HepG2 (cell line): Measurements from ENCODE around the gene ADARB2. TPM values are rescaled to one million over a fixed set of nuclear protein-coding genes. Genes with fewer than 3 reads are reported as not detected.

Experiments
- ATAC-seq: fragments of 200-7000 bp; cut with Tn5 transposase; 3 replicates; pipeline ENCODE4 v1.9.1; 2020; ENCODE audit warnings: mild to moderate bottlenecking, moderate library complexity
- BruUV-seq: library from RNA; stranded (reverse); fragments of 400-500 nt; replicated peaks from 2 replicates; lab custom pipeline; 2021; lab: Mats Ljungman, UMichigan
- CTCF ChIA-PET: fragments of 300-600 bp; formaldehyde crosslinking; extraction: SDS; loops from one replicate; lab custom pipeline; 2021; ENCODE audit warnings: low total read pairs, inconsistent platforms, low intra/inter-chr PET ratio; lab: Yijun Ruan, JAX
- POLR2A ChIA-PET: fragments of 350-600 bp; sonication (Branson Sonifier 250); formaldehyde crosslinking; loops from one replicate; lab custom pipeline; 2020; ENCODE audit warnings: antibody characterized with exemption, inconsistent platforms; lab: Yijun Ruan, JAX
- DNase-seq: peaks from one replicate; pipeline ENCODE4 v3.0.0-alpha.2; 2015; ENCODE audit warnings: low spot score
- FAIRE-seq: peaks from 3 replicates; lab custom pipeline; 2011; peaks lifted over from hg19 to GRCh38; lab: Jason Lieb, UNC
- H2AFZ ChIP-seq: one replicate; pipeline ENCODE4 v1.6.1; 2011; ENCODE audit warnings: low read length, inconsistent platforms
- H3K27ac ChIP-seq: fragments of 300-600 bp; 3 replicates; pipeline ENCODE4 v1.8.0; 2011; ENCODE audit warnings: mixed run types, mild to moderate bottlenecking, mixed read lengths, low read length, inconsistent platforms; ENCODE audit not compliant: insufficient read depth; ENCODE audit errors: extremely low read length
- H3K27me3 ChIP-seq, 2 experiments: fragments of 200-600 bp in 1 of 2; 2 replicates in 1 of 2; 3 replicates in 1 of 2; pipeline versions ENCODE4 v1.6.0 to v1.8.0; 2011; ENCODE audit warnings: low read length in 2 of 2, mild to moderate bottlenecking in 2 of 2, moderate library complexity in 2 of 2, inconsistent platforms in 1 of 2; ENCODE audit not compliant: insufficient read depth in 2 of 2, control insufficient read depth in 1 of 2
- H3K36me3 ChIP-seq, 2 experiments: fragments of 200-600 bp in 1 of 2; replicated peaks in 1 of 2; 2 replicates in 1 of 2; 3 replicates in 1 of 2; pipeline versions ENCODE4 v1.5.1 to v1.8.0; 2011; ENCODE audit warnings: low read length in 2 of 2, inconsistent platforms in 1 of 2; ENCODE audit not compliant: insufficient read depth in 2 of 2, control insufficient read depth in 1 of 2
- H3K4me1 ChIP-seq: 2 replicates; pipeline ENCODE4 v1.5.1; 2012; ENCODE audit warnings: low read length, inconsistent platforms; ENCODE audit not compliant: insufficient read depth
- H3K4me2 ChIP-seq: 2 replicates; pipeline ENCODE4 v1.6.0; 2011; ENCODE audit warnings: low read depth, low read length, inconsistent platforms
- H3K4me3 ChIP-seq, 3 experiments: fragments of 200-600 bp in 1 of 3; sonication (generic), shearing (Covaris generic) in 1 of 3; replicated peaks in 1 of 3; 2 replicates each; pipeline ENCODE4 v1.5.1; 2011 to 2016; ENCODE audit warnings: low read length in 3 of 3, inconsistent platforms in 2 of 3, low read depth in 2 of 3, mild to moderate bottlenecking in 2 of 3, control low read depth in 1 of 3, mixed read lengths in 1 of 3; ENCODE audit not compliant: insufficient read depth in 1 of 3
- H3K79me2 ChIP-seq: one replicate; pipeline ENCODE4 v1.6.1; 2011; ENCODE audit warnings: low read length, inconsistent platforms; ENCODE audit not compliant: insufficient read depth
- H3K9ac ChIP-seq: 2 replicates; pipeline ENCODE4 v1.6.0; 2011; ENCODE audit warnings: mild to moderate bottlenecking, low read depth, low read length, inconsistent platforms; ENCODE audit not compliant: insufficient read depth
- H3K9me3 ChIP-seq: 2 replicates; pipeline ENCODE4 v1.5.1; 2012; ENCODE audit warnings: mild to moderate bottlenecking, low read length
- H4K20me1 ChIP-seq: 2 replicates; pipeline ENCODE4 v1.6.0; 2011; ENCODE audit warnings: inconsistent platforms, mild to moderate bottlenecking, low read length, moderate library complexity; ENCODE audit not compliant: insufficient read depth
- ETV5 ChIP-seq: IDR thresholded peaks from 2 replicates; pipeline ENCODE4 v1.6.1; 2018; ENCODE audit warnings: missing biosample characterization, missing genetic modification reagents, inconsistent platforms, borderline replicate concordance
- MZF1 ChIP-seq: sonication (generic); formaldehyde crosslinking; IDR thresholded peaks from 2 replicates; pipeline ENCODE4 v1.8.1; 2023; ENCODE audit warnings: mild to moderate bottlenecking, missing genetic modification reagents, borderline replicate concordance
- PCBP2 ChIP-seq: fragments of 200-400 bp; formaldehyde crosslinking; optimal IDR thresholded peaks from 2 replicates; pipeline ENCODE3; 2018; ENCODE audit warnings: low read length, low read depth; ENCODE audit not compliant: poor library complexity, severe bottlenecking
- SAP130 ChIP-seq: IDR thresholded peaks from 2 replicates; pipeline ENCODE4 v1.6.1; 2016; ENCODE audit warnings: low read depth
- SMAD3 ChIP-seq: sonication (generic); formaldehyde crosslinking; IDR thresholded peaks from 2 replicates; pipeline ENCODE4 v1.4.0; 2020; ENCODE audit warnings: missing genetic modification reagents
- ZNF530 ChIP-seq: sonication (generic); formaldehyde crosslinking; IDR thresholded peaks from 2 replicates; pipeline ENCODE4 v1.5.0; 2020; ENCODE audit warnings: low read depth, mild to moderate bottlenecking, missing genetic modification reagents
- ZNF558 ChIP-seq: sonication (generic); formaldehyde crosslinking; IDR thresholded peaks from 2 replicates; pipeline ENCODE4 v1.9.0; 2022; ENCODE audit warnings: mild to moderate bottlenecking, missing genetic modification reagents, borderline replicate concordance
- ZNF777 ChIP-seq: sonication (generic); formaldehyde crosslinking; IDR thresholded peaks from 2 replicates; pipeline ENCODE4 v1.4.0; 2020; ENCODE audit warnings: missing genetic modification reagents
- ZSCAN30 ChIP-seq: sonication (generic); formaldehyde crosslinking; IDR thresholded peaks from 2 replicates; pipeline ENCODE4 v1.5.0; 2020; ENCODE audit warnings: mild to moderate bottlenecking, missing genetic modification reagents
- WGBS: methylation state at CpG from one replicate; pipeline ENCODE4 v1.1.6; 2017; ENCODE audit warnings: low lambda C conversion rate; 5-methylcytosine and 5-hydroxymethylcytosine counted together
- in situ Hi-C: cut with HindIII; loops from 2 replicates; pipeline ENCODE4 v1.10.0; 2017; ENCODE audit warnings: low pct_unique_long_range_greater_than_20kb; ENCODE audit not compliant: extremely low pct_ligation_motif_present
- intact Hi-C: fragments of 100-400 bp; cut with micrococcal nuclease; formaldehyde crosslinking; loops from one replicate; pipeline ENCODE4 v1.10.0; 2022; ENCODE audit not compliant: unreplicated experiment
- polyA plus RNA-seq, 8 experiments: library from polyadenylated mRNA; depleted of rRNA in 3 of 8; stranded (reverse) in 7 of 8; unstranded in 1 of 8; fragments of >200 nt; fragmentation: Illumina TruSeq in 4 of 8; extraction: Trizol in 4 of 8; gene quantifications; 2 replicates each; pipeline versions ENCODE4 v1.2.1 to v1.2.3, GENCODE V29; 2011 to 2016; ENCODE audit warnings: low read depth in 4 of 8, missing spikeins in 1 of 8, mixed read lengths in 1 of 8; ENCODE audit not compliant: insufficient read depth in 1 of 8
- total RNA-seq, 5 experiments: library from RNA; depleted of rRNA; stranded (reverse); fragments of >200 nt; fragmentation: Illumina TruSeq; extraction: Trizol; gene quantifications; 2 replicates each; pipeline ENCODE4 v1.2.3, GENCODE V29; 2016; ENCODE audit warnings: low read depth in 1 of 5
- TF ChIP-seq, protein P1 (sequence below): sonication (generic); formaldehyde crosslinking; IDR thresholded peaks from 2 replicates; pipeline ENCODE4 v1.4.0; 2020; ENCODE audit warnings: mild to moderate bottlenecking, missing genetic modification reagents
- TF ChIP-seq, protein P2 (sequence below): sonication (generic); formaldehyde crosslinking; IDR thresholded peaks from 2 replicates; pipeline ENCODE4 v1.4.0; 2020; ENCODE audit warnings: missing genetic modification reagents, borderline replicate concordance
- TF ChIP-seq, protein P3 (sequence below): IDR thresholded peaks from 2 replicates; pipeline ENCODE4 v1.6.1; 2016; ENCODE audit warnings: control low read depth
- TF ChIP-seq, protein P4 (sequence below): sonication (generic); formaldehyde crosslinking; IDR thresholded peaks from 2 replicates; pipeline ENCODE4 v1.5.0; 2020; ENCODE audit warnings: missing genetic modification reagents

Gene ADARB2
- total and polyA plus RNA-seq, 2 of the 13 experiments (the other 11 are each of a cell fraction or from before 2014, with no cell fraction given): not detected

DNA sequence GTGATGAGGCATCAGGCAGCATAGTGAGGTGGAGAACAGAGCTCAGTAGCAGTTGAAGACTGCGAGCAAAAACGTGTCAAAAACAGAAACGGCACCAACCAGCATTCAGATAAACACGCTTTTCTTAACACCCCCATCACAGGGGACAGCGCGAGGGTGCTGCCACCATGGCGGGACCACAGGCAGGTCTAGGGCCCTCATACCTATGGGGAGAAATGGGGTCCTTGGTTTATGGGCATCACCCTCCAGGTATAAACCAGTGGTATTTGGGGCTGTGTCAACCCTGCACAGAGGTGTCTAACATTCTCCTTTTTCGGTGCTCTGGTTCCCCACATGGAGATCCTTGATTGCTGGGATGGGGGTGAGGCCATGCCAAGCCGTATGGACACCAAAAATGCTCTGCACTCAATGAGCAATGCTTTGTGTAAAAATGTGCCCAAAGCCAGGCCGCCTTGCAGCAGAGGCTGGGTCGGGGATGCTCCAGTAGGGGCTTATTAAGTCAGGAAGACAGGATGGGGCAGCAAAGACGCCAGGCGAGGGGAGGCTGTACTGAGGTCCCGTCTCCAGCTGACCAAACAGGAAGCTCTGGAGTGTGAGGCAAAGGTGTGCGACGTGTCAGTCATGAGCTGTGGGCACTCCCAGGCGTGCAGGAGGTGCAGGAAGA lies 489.6 kb downstream of the ADARB2 start:
- H3K36me3 ChIP-seq: no peaks in the 10 kb centered on the region
- no peak overlapping the region for H3K4me3 ChIP-seq
- in situ Hi-C loops: no loop called here
- no peak overlapping the region for H3K27ac ChIP-seq
- WGBS: 4% methylated on average over 17 of the region's 17 CpGs
- H3K4me1 ChIP-seq: no peaks in the 10 kb centered on the region
- no peak overlapping the region for H2AFZ ChIP-seq
- no peak overlapping the region for H3K4me2 ChIP-seq
- ChIA-PET CTCF (no interaction called here), POLR2A (no interaction called here)
- DNase-seq (no peak), ATAC-seq (no peak), FAIRE-seq (no peak)
- no TSS peak for BruUV-seq
- peaks cover 2% of the 10 kb centered on the region; the same call in 1 of the 2 replicates for H4K20me1 ChIP-seq
- H3K9ac ChIP-seq: no peak overlapping the region
- H3K27me3 ChIP-seq: peaks cover 4 to 42% of the 10 kb centered on the region in 2 experiments
- no peaks in the 10 kb centered on the region for H3K9me3 ChIP-seq
- H3K79me2 ChIP-seq: no peaks in the 10 kb centered on the region
- intact Hi-C loops: no loop called here
- TF ChIP-seq, protein P1, sequence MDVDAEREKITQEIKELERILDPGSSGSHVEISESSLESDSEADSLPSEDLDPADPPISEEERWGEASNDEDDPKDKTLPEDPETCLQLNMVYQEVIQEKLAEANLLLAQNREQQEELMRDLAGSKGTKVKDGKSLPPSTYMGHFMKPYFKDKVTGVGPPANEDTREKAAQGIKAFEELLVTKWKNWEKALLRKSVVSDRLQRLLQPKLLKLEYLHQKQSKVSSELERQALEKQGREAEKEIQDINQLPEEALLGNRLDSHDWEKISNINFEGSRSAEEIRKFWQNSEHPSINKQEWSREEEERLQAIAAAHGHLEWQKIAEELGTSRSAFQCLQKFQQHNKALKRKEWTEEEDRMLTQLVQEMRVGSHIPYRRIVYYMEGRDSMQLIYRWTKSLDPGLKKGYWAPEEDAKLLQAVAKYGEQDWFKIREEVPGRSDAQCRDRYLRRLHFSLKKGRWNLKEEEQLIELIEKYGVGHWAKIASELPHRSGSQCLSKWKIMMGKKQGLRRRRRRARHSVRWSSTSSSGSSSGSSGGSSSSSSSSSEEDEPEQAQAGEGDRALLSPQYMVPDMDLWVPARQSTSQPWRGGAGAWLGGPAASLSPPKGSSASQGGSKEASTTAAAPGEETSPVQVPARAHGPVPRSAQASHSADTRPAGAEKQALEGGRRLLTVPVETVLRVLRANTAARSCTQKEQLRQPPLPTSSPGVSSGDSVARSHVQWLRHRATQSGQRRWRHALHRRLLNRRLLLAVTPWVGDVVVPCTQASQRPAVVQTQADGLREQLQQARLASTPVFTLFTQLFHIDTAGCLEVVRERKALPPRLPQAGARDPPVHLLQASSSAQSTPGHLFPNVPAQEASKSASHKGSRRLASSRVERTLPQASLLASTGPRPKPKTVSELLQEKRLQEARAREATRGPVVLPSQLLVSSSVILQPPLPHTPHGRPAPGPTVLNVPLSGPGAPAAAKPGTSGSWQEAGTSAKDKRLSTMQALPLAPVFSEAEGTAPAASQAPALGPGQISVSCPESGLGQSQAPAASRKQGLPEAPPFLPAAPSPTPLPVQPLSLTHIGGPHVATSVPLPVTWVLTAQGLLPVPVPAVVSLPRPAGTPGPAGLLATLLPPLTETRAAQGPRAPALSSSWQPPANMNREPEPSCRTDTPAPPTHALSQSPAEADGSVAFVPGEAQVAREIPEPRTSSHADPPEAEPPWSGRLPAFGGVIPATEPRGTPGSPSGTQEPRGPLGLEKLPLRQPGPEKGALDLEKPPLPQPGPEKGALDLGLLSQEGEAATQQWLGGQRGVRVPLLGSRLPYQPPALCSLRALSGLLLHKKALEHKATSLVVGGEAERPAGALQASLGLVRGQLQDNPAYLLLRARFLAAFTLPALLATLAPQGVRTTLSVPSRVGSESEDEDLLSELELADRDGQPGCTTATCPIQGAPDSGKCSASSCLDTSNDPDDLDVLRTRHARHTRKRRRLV (CRISPR knock-in tag): no peak
- TF ChIP-seq MZF1 (CRISPR knock-in tag) (no peak), PCBP2 (no peak), ZNF777 (no peak), SAP130 (CRISPR knock-in tag) (no peak), ETV5 (CRISPR knock-in tag) (no peak), ZNF530 (no peak), ZSCAN30 (CRISPR knock-in tag) (no peak), SMAD3 (CRISPR knock-in tag) (no peak), ZNF558 (CRISPR knock-in tag) (no peak)
- TF ChIP-seq, protein P2, sequence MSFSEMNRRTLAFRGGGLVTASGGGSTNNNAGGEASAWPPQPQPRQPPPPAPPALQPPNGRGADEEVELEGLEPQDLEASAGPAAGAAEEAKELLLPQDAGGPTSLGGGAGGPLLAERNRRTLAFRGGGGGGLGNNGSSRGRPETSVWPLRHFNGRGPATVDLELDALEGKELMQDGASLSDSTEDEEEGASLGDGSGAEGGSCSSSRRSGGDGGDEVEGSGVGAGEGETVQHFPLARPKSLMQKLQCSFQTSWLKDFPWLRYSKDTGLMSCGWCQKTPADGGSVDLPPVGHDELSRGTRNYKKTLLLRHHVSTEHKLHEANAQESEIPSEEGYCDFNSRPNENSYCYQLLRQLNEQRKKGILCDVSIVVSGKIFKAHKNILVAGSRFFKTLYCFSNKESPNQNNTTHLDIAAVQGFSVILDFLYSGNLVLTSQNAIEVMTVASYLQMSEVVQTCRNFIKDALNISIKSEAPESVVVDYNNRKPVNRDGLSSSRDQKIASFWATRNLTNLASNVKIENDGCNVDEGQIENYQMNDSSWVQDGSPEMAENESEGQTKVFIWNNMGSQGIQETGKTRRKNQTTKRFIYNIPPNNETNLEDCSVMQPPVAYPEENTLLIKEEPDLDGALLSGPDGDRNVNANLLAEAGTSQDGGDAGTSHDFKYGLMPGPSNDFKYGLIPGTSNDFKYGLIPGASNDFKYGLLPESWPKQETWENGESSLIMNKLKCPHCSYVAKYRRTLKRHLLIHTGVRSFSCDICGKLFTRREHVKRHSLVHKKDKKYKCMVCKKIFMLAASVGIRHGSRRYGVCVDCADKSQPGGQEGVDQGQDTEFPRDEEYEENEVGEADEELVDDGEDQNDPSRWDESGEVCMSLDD (CRISPR knock-in tag): no peak
- TF ChIP-seq, protein P3, sequence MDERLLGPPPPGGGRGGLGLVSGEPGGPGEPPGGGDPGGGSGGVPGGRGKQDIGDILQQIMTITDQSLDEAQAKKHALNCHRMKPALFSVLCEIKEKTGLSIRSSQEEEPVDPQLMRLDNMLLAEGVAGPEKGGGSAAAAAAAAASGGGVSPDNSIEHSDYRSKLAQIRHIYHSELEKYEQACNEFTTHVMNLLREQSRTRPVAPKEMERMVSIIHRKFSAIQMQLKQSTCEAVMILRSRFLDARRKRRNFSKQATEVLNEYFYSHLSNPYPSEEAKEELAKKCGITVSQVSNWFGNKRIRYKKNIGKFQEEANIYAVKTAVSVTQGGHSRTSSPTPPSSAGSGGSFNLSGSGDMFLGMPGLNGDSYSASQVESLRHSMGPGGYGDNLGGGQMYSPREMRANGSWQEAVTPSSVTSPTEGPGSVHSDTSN (CRISPR knock-in tag): no peak
- TF ChIP-seq, protein P4, sequence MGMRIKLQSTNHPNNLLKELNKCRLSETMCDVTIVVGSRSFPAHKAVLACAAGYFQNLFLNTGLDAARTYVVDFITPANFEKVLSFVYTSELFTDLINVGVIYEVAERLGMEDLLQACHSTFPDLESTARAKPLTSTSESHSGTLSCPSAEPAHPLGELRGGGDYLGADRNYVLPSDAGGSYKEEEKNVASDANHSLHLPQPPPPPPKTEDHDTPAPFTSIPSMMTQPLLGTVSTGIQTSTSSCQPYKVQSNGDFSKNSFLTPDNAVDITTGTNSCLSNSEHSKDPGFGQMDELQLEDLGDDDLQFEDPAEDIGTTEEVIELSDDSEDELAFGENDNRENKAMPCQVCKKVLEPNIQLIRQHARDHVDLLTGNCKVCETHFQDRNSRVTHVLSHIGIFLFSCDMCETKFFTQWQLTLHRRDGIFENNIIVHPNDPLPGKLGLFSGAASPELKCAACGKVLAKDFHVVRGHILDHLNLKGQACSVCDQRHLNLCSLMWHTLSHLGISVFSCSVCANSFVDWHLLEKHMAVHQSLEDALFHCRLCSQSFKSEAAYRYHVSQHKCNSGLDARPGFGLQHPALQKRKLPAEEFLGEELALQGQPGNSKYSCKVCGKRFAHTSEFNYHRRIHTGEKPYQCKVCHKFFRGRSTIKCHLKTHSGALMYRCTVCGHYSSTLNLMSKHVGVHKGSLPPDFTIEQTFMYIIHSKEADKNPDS (CRISPR knock-in tag): no peak
